Loucy (cell line): ENCODE measurements around the gene SUPT3H.

Source experiments
- H2AFZ ChIP-seq: fragments of 200-600 bp; sonication (generic); 2 replicates; pipeline ENCODE4 v1.6.0; 2016; ENCODE audit warnings: antibody characterized with exemption, mild to moderate bottlenecking, low read length, moderate library complexity
- H3F3A ChIP-seq: fragments of 200-600 bp; 2 replicates; pipeline ENCODE4 v1.6.0; 2016; ENCODE audit warnings: antibody characterized with exemption, low read depth, mild to moderate bottlenecking
- H3K27me3 ChIP-seq: fragments of 200-600 bp; sonication (generic); 2 replicates; pipeline ENCODE4 v1.6.1; 2014; ENCODE audit warnings: low read length, mild to moderate bottlenecking; ENCODE audit not compliant: insufficient read depth, poor library complexity, severe bottlenecking
- H3K36me3 ChIP-seq: fragments of 200-600 bp; sonication (generic); 2 replicates; pipeline ENCODE4 v1.6.1; 2016; ENCODE audit warnings: low read length; ENCODE audit not compliant: insufficient read depth
- H3K4me1 ChIP-seq: fragments of 200-600 bp; sonication (generic); 2 replicates; pipeline ENCODE4 v1.5.1; 2014; ENCODE audit warnings: low read length, mild to moderate bottlenecking; ENCODE audit not compliant: insufficient read depth, poor library complexity, severe bottlenecking
- H3K4me2 ChIP-seq: fragments of 200-600 bp; sonication (generic); 2 replicates; pipeline ENCODE4 v1.6.0; 2014; ENCODE audit warnings: antibody characterized with exemption, low read length, low read depth, mild to moderate bottlenecking; ENCODE audit not compliant: poor library complexity, severe bottlenecking
- H3K4me3 ChIP-seq: fragments of 200-600 bp; sonication (generic); 2 replicates; pipeline ENCODE4 v1.5.1; 2014; ENCODE audit warnings: low read length, mild to moderate bottlenecking, mixed read lengths; ENCODE audit not compliant: poor library complexity, severe bottlenecking
- H3K79me2 ChIP-seq: fragments of 200-600 bp; sonication (generic); 2 replicates; pipeline ENCODE4 v1.6.1; 2014; ENCODE audit warnings: low read length; ENCODE audit not compliant: insufficient read depth
- H3K9ac ChIP-seq: fragments of 200-600 bp; sonication (generic); 2 replicates; pipeline ENCODE4 v1.6.0; 2014; ENCODE audit warnings: mild to moderate bottlenecking, low read depth, low read length, moderate library complexity; ENCODE audit not compliant: poor library complexity, severe bottlenecking
- H3K9me2 ChIP-seq: fragments of 200-600 bp; sonication (generic); replicated peaks from 2 replicates; pipeline ENCODE4 v1.6.1; 2016; ENCODE audit warnings: low read depth, low read length, mixed read lengths
- H3K9me3 ChIP-seq: fragments of 200-600 bp; sonication (generic); 2 replicates; pipeline ENCODE4 v1.6.1; 2014; ENCODE audit warnings: mild to moderate bottlenecking, antibody characterized with exemption, low read length, low read depth; ENCODE audit not compliant: insufficient read depth
- H4K20me1 ChIP-seq: fragments of 200-600 bp; sonication (generic); 2 replicates; pipeline ENCODE4 v1.6.0; 2014; ENCODE audit warnings: antibody characterized with exemption, low read length, mild to moderate bottlenecking; ENCODE audit not compliant: insufficient read depth, poor library complexity, severe bottlenecking
- EZH2phosphoT487 ChIP-seq: fragments of 200-600 bp; IDR thresholded peaks from 2 replicates; pipeline ENCODE4 v1.6.1; 2018; ENCODE audit warnings: antibody characterized with exemption, mild to moderate bottlenecking, moderate library complexity, borderline replicate concordance
- TF ChIP-seq, protein P1 (sequence below): fragments of 200-600 bp; sonication (generic); conservative IDR thresholded peaks from 2 replicates; pipeline ENCODE4 v1.5.1; 2014; ENCODE audit warnings: mild to moderate bottlenecking, antibody characterized with exemption, low read length

The SUPT3H gene

DNA sequence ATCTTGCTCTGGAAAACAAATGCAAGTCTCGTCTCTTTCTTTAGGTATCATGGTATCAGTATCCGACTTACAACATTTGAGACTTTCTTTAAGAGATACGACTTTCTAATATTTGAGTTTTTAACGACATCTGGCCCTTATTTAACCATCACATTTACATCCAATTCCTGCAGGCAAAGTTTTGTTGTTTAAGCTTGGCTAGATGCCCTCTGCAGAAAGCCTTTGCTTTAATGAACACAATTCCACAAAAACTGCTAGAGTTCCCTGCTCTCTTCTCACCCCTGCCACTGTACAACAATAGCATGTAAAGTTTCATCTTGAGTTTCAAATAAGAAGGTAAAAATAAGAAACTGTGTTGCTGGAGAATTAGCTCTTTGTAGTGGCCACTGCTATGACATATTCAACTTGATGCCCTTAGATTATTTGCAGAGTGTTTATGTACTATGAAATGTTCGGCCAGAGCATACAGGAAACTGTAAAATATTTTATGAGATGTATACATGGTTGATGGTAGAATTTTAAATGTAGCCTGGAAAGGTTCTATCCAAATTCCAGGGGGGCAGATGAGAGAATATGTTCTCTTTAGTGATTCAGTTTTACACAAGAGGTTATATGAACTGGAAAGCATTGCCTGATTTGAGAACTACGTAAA is 551.6 kb downstream of the SUPT3H start:
- Histone ChIP-seq H3K27me3 (no peaks in the 10 kb centered on the region), H3K9ac (no peak overlapping the region), H3F3A (no peaks in the 10 kb centered on the region), H2AFZ (no peak overlapping the region), H4K20me1 (no peaks in the 10 kb centered on the region), H3K4me3 (no peak overlapping the region), H3K9me2 (no peaks in the 10 kb centered on the region), H3K4me1 (peaks cover 32% of the 10 kb centered on the region), H3K36me3 (no peaks in the 10 kb centered on the region), H3K4me2 (peak overlapping the region; percentile 50), H3K79me2 (no peaks in the 10 kb centered on the region), H3K9me3 (no peaks in the 10 kb centered on the region)
- TF ChIP-seq EZH2phosphoT487, result no peak
- TF ChIP-seq, protein P1, sequence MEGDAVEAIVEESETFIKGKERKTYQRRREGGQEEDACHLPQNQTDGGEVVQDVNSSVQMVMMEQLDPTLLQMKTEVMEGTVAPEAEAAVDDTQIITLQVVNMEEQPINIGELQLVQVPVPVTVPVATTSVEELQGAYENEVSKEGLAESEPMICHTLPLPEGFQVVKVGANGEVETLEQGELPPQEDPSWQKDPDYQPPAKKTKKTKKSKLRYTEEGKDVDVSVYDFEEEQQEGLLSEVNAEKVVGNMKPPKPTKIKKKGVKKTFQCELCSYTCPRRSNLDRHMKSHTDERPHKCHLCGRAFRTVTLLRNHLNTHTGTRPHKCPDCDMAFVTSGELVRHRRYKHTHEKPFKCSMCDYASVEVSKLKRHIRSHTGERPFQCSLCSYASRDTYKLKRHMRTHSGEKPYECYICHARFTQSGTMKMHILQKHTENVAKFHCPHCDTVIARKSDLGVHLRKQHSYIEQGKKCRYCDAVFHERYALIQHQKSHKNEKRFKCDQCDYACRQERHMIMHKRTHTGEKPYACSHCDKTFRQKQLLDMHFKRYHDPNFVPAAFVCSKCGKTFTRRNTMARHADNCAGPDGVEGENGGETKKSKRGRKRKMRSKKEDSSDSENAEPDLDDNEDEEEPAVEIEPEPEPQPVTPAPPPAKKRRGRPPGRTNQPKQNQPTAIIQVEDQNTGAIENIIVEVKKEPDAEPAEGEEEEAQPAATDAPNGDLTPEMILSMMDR, result no peak

DNA sequence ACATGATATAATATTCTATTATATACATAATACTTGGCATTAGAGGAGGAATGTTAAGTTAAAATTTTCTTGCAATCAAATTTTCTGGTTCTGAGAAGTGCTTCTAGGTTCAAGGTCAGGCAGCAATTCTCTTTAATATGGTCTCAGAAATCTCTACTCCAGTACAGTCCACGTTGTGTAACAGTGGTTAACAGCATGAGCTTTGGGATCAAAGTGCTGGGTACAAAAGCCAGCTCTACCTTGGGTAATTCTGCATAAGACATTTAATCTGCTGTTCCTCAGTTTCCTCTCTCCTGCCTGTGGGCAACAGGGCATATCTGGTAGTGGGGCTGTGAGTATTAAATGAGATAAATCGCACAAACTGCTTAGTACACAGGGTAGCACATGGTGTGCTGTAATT is 552.5 kb downstream of the SUPT3H start:
- Histone ChIP-seq H3F3A (no peaks in the 10 kb centered on the region), H3K36me3 (no peaks in the 10 kb centered on the region), H3K79me2 (no peaks in the 10 kb centered on the region), H3K4me3 (no peak overlapping the region), H3K9me2 (no peaks in the 10 kb centered on the region), H3K9ac (no peak overlapping the region), H3K27me3 (no peaks in the 10 kb centered on the region), H3K9me3 (no peaks in the 10 kb centered on the region), H3K4me1 (peaks cover 32% of the 10 kb centered on the region), H3K4me2 (no peak overlapping the region), H4K20me1 (no peaks in the 10 kb centered on the region), H2AFZ (no peak overlapping the region)
- no peak for TF ChIP-seq EZH2phosphoT487
- TF ChIP-seq, protein P1, result no peak

DNA sequence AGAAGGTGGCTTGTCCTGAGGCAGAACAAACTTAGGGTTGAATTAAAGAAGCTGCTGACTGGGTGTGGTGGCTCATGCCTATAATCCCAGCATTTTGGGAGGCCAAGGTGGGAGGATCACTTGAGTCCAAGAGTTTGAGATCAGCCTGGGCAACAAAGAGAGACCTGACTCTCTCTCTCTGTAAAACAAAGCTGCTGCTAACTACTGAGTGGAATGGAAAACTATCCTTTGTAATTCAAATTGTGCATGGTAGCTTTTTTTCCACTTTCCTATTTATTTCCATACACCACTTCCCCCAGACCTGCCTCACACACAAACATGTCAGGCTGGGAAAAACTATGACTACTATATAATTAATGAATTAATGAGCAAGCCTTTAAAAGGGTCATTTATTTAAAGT is 553.2 kb downstream of the SUPT3H start:
- Histone ChIP-seq H2AFZ (no peak overlapping the region), H3K9ac (no peak overlapping the region), H3K79me2 (no peaks in the 10 kb centered on the region), H3K9me2 (no peaks in the 10 kb centered on the region), H4K20me1 (no peaks in the 10 kb centered on the region), H3K9me3 (no peaks in the 10 kb centered on the region), H3F3A (no peaks in the 10 kb centered on the region), H3K4me2 (no peak overlapping the region), H3K4me3 (no peak overlapping the region), H3K36me3 (no peaks in the 10 kb centered on the region), H3K27me3 (no peaks in the 10 kb centered on the region), H3K4me1 (peaks cover 26% of the 10 kb centered on the region)
- TF ChIP-seq EZH2phosphoT487, result no peak
- TF ChIP-seq, protein P1, result no peak
